Midbrain (tissue), 1 donor: ENCODE measurements around the gene DUS1L.

ENCODE experiments used
- DNase-seq: peaks from one replicate; lab custom pipeline; 2025; lab: John Stamatoyannopoulos, UW

Gene DUS1L

DNA sequence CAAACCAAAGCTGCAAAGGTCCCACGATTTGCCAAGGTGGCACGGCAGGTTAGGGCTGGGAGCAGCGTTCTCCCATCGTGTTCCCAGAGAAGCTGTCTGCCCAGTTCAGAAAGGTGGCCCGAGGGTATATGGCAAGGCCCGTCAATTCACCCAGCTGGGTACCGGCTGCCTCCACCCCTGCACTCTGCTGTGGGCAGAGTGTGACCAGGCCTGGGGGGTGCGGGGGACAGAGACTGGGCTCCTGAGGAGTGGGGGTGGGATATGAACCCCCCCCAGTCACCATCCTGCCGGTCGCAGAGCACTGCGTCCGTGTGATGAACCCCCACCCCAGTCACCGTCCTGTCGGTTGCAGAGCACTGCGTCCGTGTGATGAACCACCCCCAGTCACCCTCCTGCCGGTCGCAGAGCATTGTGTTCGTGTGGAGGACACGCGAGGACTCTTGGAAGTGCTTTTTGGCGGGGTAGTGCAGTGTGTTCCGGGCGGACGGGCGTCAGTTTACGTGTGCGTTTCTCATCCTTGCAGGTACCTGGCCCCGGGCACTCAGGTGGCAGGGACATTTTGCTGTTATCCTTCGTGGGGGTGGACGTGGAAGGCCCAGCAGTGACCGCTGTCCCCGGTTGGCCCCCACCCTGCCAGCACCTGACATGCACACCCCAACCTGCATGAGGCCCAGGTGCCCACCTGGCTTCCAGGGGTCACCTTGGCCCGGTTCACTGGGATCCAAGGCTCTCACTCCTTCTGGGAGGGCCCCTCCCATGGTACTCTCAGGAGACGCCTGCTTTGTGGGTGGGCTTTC lies 35.1 kb upstream of the DUS1L start:
- no peak for DNase-seq

DNA sequence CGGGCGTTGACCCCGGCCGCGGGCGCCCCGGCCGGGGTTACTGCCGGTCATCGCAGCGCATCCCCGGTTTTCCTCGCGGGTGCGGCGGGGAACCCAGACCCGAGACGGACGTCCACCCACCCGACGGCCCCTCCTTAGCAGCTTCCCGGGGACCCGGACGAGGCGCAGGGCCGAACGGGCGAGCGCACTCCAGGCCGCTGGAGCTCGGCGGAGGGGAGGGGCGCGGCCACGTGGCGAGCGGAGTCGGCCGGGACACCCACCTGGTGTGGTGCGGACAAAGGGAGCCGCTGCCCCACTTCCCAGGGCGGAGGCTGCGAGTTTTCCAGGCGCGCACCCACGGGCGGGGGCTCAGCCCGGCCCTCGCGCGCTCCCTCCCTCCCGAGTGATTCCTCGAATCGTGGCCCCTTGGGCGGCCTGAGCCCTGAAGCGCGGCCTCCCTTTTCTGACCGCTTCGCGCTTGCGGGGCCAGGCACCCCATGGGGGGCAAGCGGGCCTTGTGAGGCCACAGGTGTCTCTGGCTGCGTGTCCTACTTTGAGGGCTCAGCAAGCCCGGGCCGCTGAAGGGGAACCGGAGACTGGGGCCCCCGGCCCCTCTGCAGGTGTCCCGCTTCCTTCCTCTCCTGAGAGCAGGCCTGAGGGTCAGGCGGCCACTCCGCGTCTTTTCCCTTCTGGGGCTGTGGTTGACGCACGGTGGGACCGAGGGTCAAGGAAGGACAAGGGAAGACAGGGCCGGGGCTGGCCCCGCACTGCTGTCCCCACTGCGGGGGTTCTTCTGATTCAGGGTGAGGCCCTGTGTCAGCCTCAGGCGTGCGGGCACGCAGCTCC lies 33.5 kb upstream of the DUS1L start:
- no peak for DNase-seq

DNA sequence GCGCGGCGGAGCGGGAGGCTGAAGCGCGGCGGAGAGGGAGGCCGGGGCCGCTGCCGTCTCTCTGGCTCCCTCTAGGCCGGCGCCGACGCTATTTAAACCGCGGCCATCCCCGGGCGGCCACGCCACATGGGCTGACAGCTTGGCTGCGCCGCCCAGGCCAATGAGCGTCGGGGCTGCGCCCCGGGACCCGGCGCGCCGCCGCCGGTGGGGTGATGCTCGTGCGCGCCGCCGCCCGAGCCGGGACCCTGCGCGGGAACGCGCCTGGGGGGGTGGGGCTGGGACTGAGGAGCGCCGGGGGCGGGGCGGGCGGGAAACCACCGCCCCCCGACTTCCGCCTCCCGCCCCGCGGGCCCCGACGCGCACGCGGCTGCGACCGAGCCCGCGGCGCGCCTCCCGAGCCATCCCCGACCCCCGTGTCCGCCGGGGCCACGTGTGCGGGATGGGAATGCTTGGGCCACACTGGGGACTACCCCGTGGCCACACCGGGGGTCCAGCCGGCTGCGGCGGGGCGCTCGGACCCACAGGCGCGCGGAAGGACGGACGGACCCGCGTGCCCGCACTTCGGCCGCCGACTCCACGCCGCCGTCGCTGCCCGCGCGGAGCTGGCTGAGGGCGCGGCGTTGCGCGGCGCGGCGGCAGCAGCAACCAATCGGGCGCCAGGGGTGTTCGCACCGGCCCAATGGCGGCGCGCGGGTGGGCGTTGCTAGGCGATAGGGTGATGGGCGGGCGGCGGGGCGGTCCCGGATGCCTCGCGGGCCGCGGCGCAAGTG lies 32.8 kb upstream of the DUS1L start, which contains the start of gene FASN:
TSS of gene FASN (minus strand) at position 68 of the 770 bp plus-strand sequence. CDS start 1,791 bp downstream, outside the sequence.
- DNase-seq = peak; percentile 94

DNA sequence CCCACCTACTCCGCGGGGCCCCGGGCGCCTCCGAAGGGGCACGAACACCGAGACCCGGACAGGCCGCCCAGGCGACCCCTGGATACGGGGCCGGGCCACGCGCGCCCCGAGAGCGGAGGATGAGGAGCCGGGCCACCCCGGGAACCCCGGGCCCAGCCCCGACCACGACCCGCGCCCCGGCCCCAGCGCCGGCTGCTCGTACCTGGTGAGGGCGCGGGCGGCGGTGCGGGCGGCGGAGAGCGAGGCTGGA lies 32.2 kb upstream of the DUS1L start:
- no peak for DNase-seq

DNA sequence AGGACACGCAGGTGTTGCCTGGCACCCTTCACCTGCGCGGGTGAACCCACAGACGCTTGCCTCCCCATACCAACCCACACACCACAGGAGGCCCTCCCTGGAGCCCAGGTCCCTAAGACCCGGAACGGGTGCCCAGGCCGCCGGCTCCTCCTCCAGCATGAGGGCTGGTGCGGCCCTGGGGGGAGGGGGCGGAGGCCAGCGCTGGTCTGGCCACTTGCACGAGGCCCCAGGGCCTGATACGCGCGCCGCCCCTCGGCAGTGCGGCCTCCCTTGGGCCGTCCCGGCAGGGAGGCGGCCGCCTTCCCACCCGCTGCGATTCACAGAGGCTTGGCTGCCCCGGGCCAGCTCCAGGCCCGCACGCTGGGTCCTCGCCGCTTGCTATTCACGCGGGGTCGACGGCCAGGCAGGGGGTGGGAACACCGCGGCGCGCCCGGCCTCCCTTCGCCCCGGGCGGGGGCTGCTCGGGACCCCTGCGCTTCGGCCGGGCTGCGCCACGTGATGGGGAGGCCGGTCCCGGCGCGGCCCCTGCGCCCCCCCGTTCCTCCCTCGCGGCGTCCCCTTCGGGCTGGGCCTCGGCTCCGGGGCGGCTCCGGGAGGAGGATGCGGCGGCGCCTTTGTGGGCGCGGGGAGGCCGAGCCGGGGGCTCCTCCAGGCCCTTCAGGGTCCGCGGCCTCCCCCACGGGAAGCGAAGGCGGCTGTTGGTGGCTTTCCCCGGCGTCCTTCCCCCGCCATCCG lies 31.7 kb upstream of the DUS1L start:
- DNase-seq = peak; percentile 22

DNA sequence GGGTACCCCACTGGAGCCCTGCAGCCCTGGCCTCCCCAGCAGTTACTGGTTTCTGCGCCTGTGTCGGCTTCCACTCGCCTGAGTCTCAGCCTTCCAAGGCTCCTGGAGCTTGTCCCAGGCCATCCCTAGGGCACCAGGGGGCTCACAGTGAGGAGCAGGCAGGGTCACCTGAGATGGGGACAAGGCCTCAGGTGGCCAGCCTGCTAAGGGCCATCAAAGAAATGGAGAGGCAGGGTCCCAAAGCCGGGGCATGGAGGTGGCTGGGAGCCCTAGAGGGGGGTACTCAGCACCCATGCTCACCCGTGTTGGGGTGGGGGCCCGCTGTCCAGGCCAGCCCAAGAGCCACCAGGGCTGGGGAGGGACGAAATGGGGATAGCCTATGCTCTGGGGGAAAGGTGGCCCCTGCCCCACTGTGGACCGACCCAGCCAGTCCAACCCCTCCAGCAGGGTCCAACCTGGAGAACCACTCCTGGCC lies 31.1 kb upstream of the DUS1L start:
- no peak for DNase-seq

DNA sequence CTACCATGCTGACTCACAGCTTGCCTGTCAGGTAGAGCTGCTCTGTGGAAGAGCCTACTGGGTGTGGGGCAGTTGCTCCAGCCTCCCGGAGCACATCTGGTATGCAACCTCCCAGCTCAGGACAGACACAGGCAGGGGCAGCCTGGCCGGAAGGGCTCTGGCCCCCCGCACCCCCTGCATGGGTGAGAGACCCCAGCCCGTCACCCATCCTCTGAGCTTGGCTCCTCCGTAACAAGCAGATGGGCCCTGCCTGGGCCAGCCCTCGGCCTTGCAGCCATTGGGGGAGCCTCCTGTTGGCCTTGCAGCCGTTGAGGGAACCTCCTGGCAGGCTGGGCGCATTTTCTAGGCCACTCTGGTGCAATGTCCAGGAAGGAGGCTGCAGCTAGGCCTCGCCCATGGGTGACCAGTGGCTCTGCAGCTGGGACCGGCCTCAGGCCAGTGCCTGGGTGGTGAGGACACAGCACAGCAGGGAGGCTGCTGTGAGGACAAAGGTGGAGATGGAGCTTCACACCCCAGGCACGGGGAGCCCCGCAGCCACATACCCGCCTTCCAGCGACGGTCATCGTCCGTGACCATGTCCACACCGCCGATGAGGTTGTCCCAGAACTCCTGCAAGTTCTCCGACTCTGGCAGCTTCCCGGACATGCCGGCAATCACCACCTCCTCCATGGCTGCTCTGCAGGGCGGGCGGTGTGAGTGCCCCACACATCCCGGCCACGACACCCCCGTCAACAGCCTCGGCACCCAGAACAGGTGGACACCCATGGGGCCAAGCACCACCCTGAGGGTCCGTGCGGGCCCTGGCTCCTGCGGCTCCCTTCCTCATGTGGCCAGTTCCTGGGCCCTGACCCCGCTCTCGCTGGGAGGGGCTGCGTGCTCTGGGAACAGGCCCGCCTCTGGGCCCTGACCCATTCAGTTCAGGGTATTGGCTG lies 30.4 kb upstream of the DUS1L start:
- DNase-seq = no peak

DNA sequence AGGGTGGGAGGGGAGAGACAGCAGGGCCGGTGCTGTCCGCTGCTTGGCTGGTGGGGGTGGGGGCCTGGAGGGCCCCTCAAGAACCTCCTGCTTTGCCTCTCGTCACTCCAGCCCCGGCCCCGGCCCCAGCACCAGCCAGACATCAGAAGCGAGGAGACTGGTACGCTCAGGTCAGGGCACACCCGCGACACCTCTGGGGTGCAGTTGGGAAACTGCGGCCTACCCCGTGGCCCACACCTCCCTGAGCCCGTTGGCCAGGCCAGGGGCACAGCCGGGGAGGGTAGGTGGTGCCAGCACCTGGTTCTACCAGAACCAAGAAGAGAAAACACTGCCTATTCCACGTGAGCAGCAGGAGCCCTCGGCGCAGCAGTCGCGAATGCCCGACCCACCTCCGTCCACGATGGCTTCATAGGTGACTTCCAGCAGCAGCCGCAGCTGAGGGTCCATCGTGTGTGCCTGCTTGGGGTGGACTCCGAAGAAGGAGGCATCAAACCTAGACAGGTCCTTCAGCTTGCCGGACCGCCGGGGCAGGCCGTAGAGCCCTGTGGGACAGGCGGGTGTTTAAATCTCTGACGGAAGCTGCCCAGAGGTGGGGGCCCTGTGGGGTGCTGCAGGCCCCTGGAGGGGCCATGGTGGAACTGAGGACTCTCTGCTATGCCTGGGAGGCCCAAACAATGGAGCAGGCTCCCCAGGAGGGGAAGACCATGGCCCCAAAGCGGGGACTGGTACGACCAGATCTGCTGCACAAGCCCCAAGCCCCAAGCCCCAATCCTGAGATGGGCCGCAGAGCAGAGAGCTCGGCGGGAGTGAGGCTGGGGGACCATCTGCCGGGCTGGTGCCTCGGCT lies 29.6 kb upstream of the DUS1L start:
- DNase-seq = no peak

DNA sequence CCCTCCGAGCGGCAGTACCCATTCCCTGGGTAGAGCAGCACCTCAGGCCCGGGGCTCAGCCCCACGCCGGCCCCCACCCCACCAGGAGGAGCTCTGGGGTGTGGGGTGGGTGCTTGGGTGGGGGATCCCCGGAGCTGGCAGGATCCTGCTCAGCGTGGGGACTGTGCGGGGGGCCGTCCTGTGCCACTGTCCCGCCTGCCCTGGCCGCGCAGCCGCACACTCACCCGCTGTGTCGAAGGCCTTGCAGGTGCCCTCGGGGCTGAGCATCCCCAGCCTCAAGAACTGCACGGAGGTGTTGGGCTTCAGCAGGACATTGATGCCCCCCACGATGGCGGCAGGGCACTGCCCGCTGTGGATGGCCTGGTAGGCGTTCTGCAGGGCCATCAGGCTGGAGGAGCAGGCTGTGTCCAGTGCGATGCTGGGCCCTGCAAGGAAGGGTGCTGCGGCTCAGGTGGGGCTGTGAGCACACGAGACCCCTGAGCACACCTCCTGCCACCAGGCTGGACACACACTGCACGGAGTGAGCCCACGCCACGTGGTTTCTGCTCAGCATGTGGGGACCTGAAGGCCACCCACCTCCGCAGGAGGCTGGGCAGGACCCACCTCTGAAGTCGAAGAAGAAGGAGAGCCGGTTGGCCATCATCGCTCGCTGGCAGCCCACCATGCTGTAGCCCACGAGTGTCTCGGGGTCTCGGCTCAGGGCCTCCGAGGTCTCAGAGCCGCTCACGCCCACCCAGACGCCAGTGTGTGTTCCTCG lies 27.6 kb upstream of the DUS1L start:
- no peak for DNase-seq

DNA sequence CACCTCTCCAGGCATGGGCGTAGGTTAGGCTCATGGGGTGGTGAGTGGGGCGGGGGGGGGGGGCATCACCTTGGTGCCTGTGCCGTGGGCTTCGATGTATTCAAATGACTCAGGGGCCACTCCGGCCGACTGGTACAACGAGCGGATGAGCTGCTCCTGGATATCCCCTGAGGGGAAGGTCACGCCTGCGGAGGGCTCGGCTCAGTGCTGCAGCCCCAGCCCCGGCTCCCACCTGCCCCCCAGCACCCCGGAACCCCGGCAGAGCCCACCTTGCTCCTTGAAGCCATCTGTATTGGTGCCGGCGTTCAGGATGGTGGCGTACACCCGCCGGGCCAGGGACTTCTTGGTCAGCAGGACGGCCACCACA lies 27.0 kb upstream of the DUS1L start:
- no peak for DNase-seq

DNA sequence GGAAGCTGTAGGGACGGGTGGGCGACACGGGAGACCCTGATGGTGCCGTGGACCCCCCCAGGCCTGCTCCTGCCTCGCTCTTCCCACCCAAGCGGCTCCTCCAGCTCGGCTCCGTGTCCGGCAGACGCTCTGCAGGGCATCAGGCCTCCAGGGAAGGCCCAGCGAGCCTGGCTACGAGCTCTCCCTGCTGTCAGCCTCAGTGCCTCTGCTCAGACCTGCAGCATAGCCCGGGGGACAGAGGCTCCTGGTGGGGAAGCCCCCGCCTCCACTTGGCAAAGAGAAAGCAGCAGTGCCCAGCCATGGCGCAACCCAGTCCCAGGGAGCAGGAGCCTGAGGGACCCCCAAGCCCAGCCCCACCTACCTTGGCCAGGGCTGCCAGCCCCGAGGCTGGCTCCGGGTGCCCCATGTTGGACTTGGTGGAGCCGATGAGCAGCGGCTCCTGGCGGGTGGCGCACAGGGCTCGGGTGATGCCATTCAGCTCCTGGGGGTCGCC lies 26.5 kb upstream of the DUS1L start:
- DNase-seq = no peak

DNA sequence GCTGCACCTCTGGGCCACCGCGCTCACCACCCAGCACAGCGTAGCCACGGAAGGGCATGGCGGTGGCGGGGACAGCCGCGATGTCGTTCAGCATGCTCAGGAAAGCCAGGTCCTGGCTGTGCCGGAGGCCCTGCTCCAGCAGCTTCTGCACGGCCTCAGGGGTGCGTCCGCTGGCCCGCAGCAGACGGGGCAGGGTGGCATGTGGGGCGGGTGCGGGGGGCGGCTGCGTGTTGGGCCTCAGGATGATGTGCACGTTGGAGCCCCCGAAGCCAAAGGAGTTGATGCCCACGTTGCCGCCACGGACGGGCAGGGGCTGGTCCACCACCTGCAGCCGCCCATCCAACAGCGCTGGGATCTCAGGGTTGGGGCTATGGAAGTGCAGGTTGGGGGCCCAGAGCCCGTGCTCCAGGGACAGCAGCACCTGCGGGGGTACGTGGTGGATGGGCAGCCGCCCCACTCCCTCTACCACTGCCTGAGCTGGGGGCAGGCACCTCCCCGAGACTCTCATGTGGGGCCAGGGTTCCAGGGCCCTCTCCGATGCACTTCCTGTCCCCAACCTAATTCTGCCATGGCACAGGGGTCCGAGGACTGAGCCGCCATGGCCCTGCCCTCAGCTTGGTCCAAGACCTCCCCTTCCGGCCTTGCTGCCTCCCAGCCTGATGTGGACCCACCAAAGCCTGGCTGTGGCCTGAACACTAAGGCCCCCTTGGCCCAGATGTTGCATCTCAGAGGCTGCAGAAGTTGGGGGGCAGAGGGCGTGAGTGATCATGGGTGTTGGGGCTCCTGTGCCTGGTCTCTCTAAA lies 25.9 kb upstream of the DUS1L start:
- no peak for DNase-seq

DNA sequence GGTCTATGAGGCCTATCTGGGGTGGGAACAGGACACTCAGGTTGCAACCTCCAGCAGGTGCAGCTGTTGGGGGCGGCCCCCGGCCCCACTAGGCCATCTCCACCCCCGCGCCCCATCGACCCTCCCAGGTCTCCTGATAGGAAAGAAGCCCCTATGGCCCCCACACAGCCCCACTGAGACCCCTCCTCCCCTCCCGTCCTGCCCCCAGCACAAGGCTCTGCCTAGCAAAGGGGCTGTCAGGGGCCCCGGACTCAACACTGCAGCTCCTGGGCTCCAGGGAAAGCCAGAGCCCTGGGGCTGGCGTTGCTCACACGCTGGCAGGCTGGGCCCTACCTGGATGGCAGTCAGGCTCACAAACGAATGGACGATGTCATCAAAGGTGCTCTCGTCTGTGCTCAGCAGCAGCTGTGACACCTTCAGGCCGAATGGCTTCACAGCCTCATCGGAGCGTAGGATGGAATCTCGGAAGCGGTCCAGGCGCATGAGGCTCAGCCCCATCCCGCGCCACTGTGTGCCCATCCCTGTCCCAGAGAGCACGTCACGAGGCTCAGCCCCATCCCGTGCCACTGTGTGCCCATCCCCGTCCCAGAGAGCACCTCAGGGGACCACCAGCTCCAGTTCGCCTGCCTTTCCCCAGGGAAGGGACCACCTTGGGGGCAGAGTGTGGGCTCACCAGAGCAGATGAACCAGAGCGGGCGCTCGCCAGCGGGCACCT lies 25.1 kb upstream of the DUS1L start:
- no peak for DNase-seq

DNA sequence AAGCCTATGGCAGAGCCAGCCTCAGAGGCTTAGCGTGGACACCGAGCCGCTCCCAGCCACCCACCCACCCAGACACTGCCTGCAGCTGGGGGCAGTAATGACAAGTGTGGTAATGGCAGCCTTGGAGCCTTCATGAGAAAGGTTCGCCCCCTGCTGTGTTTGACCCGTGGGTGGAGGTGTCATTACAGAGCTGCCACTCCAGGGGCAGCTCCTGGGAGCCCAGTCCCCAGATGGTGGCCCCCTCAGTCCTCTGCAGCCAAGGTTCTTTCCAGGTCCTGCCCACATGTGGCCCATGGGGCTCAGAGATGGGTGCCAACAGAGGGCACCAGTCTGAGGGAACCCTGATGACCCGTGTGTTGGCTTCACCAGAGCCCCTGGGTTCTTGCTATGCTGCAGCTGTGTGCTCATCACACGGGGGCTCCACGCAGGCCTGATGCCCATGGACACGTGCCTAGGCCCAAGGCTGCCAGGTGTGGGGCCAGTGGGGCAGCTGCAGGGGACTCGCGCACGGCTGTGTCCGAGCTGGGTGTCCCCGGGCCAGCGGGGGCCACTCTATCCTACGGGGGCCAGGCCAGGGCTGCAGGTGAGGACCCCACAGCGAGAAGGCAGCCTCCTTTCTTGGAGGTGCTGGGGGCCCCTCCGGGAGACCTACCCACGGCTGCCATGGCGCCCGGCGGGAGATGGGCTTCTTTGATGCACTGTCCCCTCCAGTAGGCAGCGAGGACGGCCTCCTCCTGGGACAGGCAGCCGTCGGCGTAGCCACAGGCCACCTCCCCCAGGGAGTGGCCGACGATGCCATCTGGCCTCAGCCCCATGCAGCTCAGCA lies 24.3 kb upstream of the DUS1L start:
- DNase-seq = no peak

DNA sequence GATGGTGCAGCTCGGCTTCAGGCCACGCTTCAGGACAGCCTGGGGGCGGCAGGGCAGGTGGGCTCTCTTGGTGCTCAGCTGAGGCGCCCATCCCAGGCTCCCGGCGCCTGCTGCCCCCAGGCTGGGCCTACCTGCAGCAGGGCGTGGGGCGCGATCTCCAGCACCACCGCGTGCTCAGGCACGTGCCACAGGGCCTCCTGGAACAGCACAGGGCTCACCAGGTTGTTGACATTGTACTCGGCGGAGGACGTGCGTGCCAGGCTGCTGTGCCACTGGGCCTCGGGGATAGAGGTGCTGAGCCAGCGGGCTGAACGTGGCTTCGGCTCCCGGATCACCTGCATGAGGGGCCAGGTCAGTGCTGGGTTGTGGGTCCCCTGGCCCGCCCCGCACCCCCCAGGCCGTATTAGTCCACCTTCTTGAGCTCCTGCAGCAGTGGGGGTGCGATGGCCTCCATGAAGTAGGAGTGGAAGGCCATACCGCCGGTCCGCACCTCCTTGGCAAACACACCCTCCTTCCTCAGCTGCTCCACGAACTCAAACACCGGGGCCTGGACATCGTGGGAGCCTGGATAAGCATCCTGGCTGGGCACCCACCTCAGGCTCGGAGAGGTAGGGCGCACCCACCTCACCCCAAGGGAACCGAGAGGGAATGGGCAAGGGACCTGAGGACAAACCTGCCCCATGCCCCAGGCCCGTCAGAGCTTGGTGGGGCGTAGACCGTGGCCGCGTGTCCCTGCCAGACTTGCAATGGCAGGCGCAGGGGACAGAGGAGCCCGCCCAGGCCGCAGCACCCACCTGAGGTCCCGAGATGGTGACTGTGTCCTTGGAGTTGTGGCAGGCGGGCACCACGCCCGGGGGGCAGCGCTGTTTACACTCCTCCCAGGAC lies 23.5 kb upstream of the DUS1L start:
- no peak for DNase-seq
